Measurements from ENCODE around the gene WDR88.

WDR88 gene

DNA sequence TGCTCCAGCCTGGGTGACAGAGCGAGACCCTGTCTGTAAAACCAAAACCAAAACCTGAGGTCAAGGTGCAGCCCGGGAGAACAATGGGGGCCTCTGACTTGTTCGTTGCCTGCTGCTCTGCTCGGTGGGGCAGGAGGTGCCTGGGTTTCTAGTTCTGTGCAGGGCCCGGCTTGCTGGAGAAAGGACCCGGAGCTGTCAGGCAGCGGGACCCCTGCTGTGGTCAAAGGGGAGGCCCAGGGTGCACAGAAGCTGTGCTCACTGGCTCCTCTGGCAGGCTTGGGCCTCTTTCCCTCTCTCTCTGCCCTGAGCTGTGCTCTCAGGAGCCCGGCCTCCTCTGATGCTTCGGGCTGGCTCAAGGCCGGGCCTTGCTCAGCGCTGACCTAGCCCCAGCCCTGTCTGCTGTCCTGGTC is 65.7 kb downstream of the WDR88 start:
- Histone ChIP-seq H3K4me3 (ENCODE audit: low read depth, low read length, poor library complexity, severe bottlenecking) (no peak overlapping the region), H3K4me1 (ENCODE audit: insufficient read depth, low read length, severe bottlenecking) (no peaks in the 10 kb centered on the region), H3K9me3 (ENCODE audit: low read length) (no peaks in the 10 kb centered on the region), H4K20me1 (ENCODE audit: insufficient read depth, low read length) (no peaks in the 10 kb centered on the region), H3F3A (ENCODE audit: insufficient read depth, low read length) (no peaks in the 10 kb centered on the region), H3K9me2 (ENCODE audit: low read depth, low read length) (no peaks in the 10 kb centered on the region), H3K79me2 (ENCODE audit: insufficient read depth, low read length) (no peaks in the 10 kb centered on the region), H2AFZ (ENCODE audit: low read length) (no peak overlapping the region), H3K27me3 (ENCODE audit: insufficient read depth, low read length) (no peaks in the 10 kb centered on the region), H3K36me3 (ENCODE audit: insufficient read depth, low read length) (no peaks in the 10 kb centered on the region), H3K27ac (ENCODE audit: low read depth, low read length, poor library complexity, severe bottlenecking) (no peak overlapping the region), H3K9ac (ENCODE audit: low read length) (no peak overlapping the region), H3K4me2 (ENCODE audit: low read length) (no peak overlapping the region)
- no peak for TF ChIP-seq EZH2 (IDR thresholded peaks at IDR 0.05; ENCODE audit: borderline replicate concordance, low read length)
- no peak for TF ChIP-seq CTCF (IDR thresholded peaks at IDR 0.05; ENCODE audit: low read length)

GRCh38 chr19:33198169-33198568 is 66.3 kb downstream of the WDR88 start:
- TF ChIP-seq EZH2 (IDR thresholded peaks at IDR 0.05; ENCODE audit: borderline replicate concordance, low read length) (no peak), CTCF (IDR thresholded peaks at IDR 0.05; ENCODE audit: low read length) (no peak)
- Histone ChIP-seq H3K9me3 (ENCODE audit: low read length) (no peaks in the 10 kb centered on the region), H3K27me3 (ENCODE audit: insufficient read depth, low read length) (no peaks in the 10 kb centered on the region), H3K9ac (ENCODE audit: low read length) (no peak overlapping the region), H3K9me2 (ENCODE audit: low read depth, low read length) (no peaks in the 10 kb centered on the region), H3K4me3 (ENCODE audit: low read depth, low read length, poor library complexity, severe bottlenecking) (no peak overlapping the region), H2AFZ (ENCODE audit: low read length) (no peak overlapping the region), H3K79me2 (ENCODE audit: insufficient read depth, low read length) (no peaks in the 10 kb centered on the region), H3K4me2 (ENCODE audit: low read length) (no peak overlapping the region), H3F3A (ENCODE audit: insufficient read depth, low read length) (no peaks in the 10 kb centered on the region), H3K4me1 (ENCODE audit: insufficient read depth, low read length, severe bottlenecking) (no peaks in the 10 kb centered on the region), H3K36me3 (ENCODE audit: insufficient read depth, low read length) (no peaks in the 10 kb centered on the region), H3K27ac (ENCODE audit: low read depth, low read length, poor library complexity, severe bottlenecking) (no peak overlapping the region), H4K20me1 (ENCODE audit: insufficient read depth, low read length) (no peaks in the 10 kb centered on the region)

- Histone ChIP-seq H3K79me2 (ENCODE audit: insufficient read depth, low read length) (no peaks in the 10 kb centered on the region), H3F3A (ENCODE audit: insufficient read depth, low read length) (no peaks in the 10 kb centered on the region), H3K4me2 (ENCODE audit: low read length) (no peak overlapping the region), H3K27ac (ENCODE audit: low read depth, low read length, poor library complexity, severe bottlenecking) (no peak overlapping the region), H3K27me3 (ENCODE audit: insufficient read depth, low read length) (no peaks in the 10 kb centered on the region), H3K9me2 (ENCODE audit: low read depth, low read length) (no peaks in the 10 kb centered on the region), H3K4me3 (ENCODE audit: low read depth, low read length, poor library complexity, severe bottlenecking) (no peak overlapping the region), H4K20me1 (ENCODE audit: insufficient read depth, low read length) (no peaks in the 10 kb centered on the region), H3K9me3 (ENCODE audit: low read length) (no peaks in the 10 kb centered on the region), H3K4me1 (ENCODE audit: insufficient read depth, low read length, severe bottlenecking) (no peaks in the 10 kb centered on the region), H2AFZ (ENCODE audit: low read length) (no peak overlapping the region), H3K36me3 (ENCODE audit: insufficient read depth, low read length) (no peaks in the 10 kb centered on the region), H3K9ac (ENCODE audit: low read length) (no peak overlapping the region)
- no peak for TF ChIP-seq EZH2 (IDR thresholded peaks at IDR 0.05; ENCODE audit: borderline replicate concordance, low read length)
- no peak for TF ChIP-seq CTCF (IDR thresholded peaks at IDR 0.05; ENCODE audit: low read length)
Measured at GRCh38 chr19:33199441-33200265, 67.7 kb downstream of the WDR88 start.
